A549 (cell line): ENCODE measurements around the gene ANKRD1. TPM values are rescaled to one million over a fixed set of nuclear protein-coding genes. Genes with fewer than 3 reads are reported as not detected.

Source experiments
- ATAC-seq, 2 experiments: fragments of 200-7000 bp in 1 of 2; fragments of >200 bp in 1 of 2; cut with Nextera tagmentation in 1 of 2; cut with Tn5 transposase in 1 of 2; 3 replicates each; pipeline versions ENCODE4 v1.8.0 to v1.9.1; 2018 to 2020; ENCODE audit warnings: mild to moderate bottlenecking in 1 of 2, moderate library complexity in 1 of 2
- CTCF ChIA-PET: fragments of 300-600 bp; sonication (Branson Sonifier 250); formaldehyde crosslinking; extraction: SDS; loops from one replicate; lab custom pipeline; 2021; ENCODE audit warnings: antibody characterized with exemption, inconsistent platforms; lab: Yijun Ruan, JAX
- POLR2A ChIA-PET: fragments of 350-600 bp; formaldehyde crosslinking; extraction: SDS; loops from one replicate; lab custom pipeline; 2021; ENCODE audit warnings: antibody characterized with exemption, inconsistent platforms; lab: Yijun Ruan, JAX
- DNase-seq, 2 experiments: peaks; one replicate each; pipeline versions ENCODE4 v3.0.0 to v3.0.0-alpha.2; 2011 to 2016; ENCODE audit warnings: low read depth in 1 of 2, low spot score in 1 of 2
- FAIRE-seq: peaks from 2 replicates; lab custom pipeline; 2011; peaks lifted over from hg19 to GRCh38; lab: Jason Lieb, UNC
- H3K27ac ChIP-seq, 2 experiments: fragments of >200 bp; sonication (Bioruptor Twin); formaldehyde crosslinking; 3 replicates each; pipeline ENCODE4 v1.5.1; 2016 to 2017
- H3K4me1 ChIP-seq: fragments of >200 bp; sonication (Bioruptor Twin); formaldehyde crosslinking; 3 replicates; pipeline ENCODE4 v1.6.1; 2016
- H3K4me2 ChIP-seq: fragments of >200 bp; sonication (Bioruptor Twin); formaldehyde crosslinking; 3 replicates; pipeline ENCODE4 v1.6.1; 2016
- H3K4me3 ChIP-seq: fragments of >200 bp; sonication (Bioruptor Twin); formaldehyde crosslinking; 3 replicates; pipeline ENCODE4 v1.5.1; 2016
- H3K9me3 ChIP-seq: fragments of >200 bp; sonication (Bioruptor Twin); formaldehyde crosslinking; 3 replicates; pipeline ENCODE4 v1.6.1; 2016
- CHD2 ChIP-seq: fragments of 150-350 bp; IDR thresholded peaks from 2 replicates; pipeline ENCODE4 v1.6.1; 2014; ENCODE audit warnings: low read length; ENCODE audit not compliant: partially characterized antibody
- ESRRA ChIP-seq: fragments of 150-350 bp; IDR thresholded peaks from 2 replicates; pipeline ENCODE4 v1.6.1; 2014; ENCODE audit warnings: mild to moderate bottlenecking, low read length, borderline replicate concordance
- FOSB ChIP-seq: fragments of 250-450 bp; sonication (Bioruptor Pico); IDR thresholded peaks from 2 replicates; pipeline ENCODE4 v1.5.0; 2020; ENCODE audit warnings: mild to moderate bottlenecking, moderate library complexity
- GATA3 ChIP-seq: IDR thresholded peaks from 2 replicates; pipeline ENCODE4 v1.6.1; 2012; ENCODE audit warnings: borderline replicate concordance
- HEYL ChIP-seq: fragments of 250-450 bp; sonication (Bioruptor Pico); IDR thresholded peaks from 2 replicates; pipeline ENCODE4 v1.8.0; 2021; ENCODE audit warnings: mild to moderate bottlenecking, moderate library complexity
- PHF8 ChIP-seq: fragments of 200-600 bp; sonication (generic); IDR thresholded peaks from 2 replicates; pipeline ENCODE4 v1.6.1; 2016; ENCODE audit warnings: low read depth, mild to moderate bottlenecking, antibody characterized with exemption, moderate library complexity, borderline replicate concordance
- POLR2A ChIP-seq: IDR thresholded peaks from 2 replicates; pipeline ENCODE4 v1.6.1; 2012; ENCODE audit warnings: mild to moderate bottlenecking, low read length
- RARB ChIP-seq: fragments of 250-450 bp; sonication (Bioruptor Pico); IDR thresholded peaks from 2 replicates; pipeline ENCODE4 v1.8.0; 2021; ENCODE audit warnings: mild to moderate bottlenecking, moderate library complexity
- RFX5 ChIP-seq: fragments of 450-650 bp; IDR thresholded peaks from 2 replicates; pipeline ENCODE4 v1.7.1; 2014; ENCODE audit warnings: antibody characterized with exemption, mild to moderate bottlenecking, moderate library complexity
- RNF2 ChIP-seq: fragments of 200-600 bp; sonication (generic); IDR thresholded peaks from 2 replicates; pipeline ENCODE4 v1.6.1; 2016; ENCODE audit warnings: low read depth, mild to moderate bottlenecking, antibody characterized with exemption, moderate library complexity, borderline replicate concordance
- TFCP2L1 ChIP-seq: fragments of 250-450 bp; sonication (Bioruptor Pico); IDR thresholded peaks from 2 replicates; pipeline ENCODE4 v1.5.0; 2021; ENCODE audit warnings: mild to moderate bottlenecking
- TP53 ChIP-seq: fragments of 250-450 bp; sonication (Bioruptor Pico); IDR thresholded peaks from 2 replicates; pipeline ENCODE4 v1.5.0; 2021; ENCODE audit warnings: mild to moderate bottlenecking, moderate library complexity
- ZFP36 ChIP-seq: fragments of 450-650 bp; IDR thresholded peaks from 2 replicates; pipeline ENCODE4 v1.6.1; 2014; ENCODE audit warnings: borderline replicate concordance; ENCODE audit not compliant: partially characterized antibody
- ZSCAN20 ChIP-seq: fragments of 250-450 bp; sonication (Bioruptor Pico); IDR thresholded peaks from 2 replicates; pipeline ENCODE4 v1.8.0; 2022; ENCODE audit warnings: mild to moderate bottlenecking, moderate library complexity
- WGBS: methylation state at CpG from one replicate; pipeline ENCODE4 v1.1.6; 2017; ENCODE audit errors: missing lambda C conversion rate; 5-methylcytosine and 5-hydroxymethylcytosine counted together
- polyA plus RNA-seq, 4 experiments: library from polyadenylated mRNA; depleted of rRNA in 3 of 4; stranded (reverse); fragments of >200 nt; fragmentation: RNase III in 1 of 4; extraction: RNeasy Plus Mini Kit Qiagen cat#74134 plus additional on column Dnase treatment in 1 of 4; gene quantifications; 2 replicates in 3 of 4; 3 replicates in 1 of 4; pipeline ENCODE4 v1.2.3, GENCODE V29; 2011 to 2017
- TF ChIP-seq, protein P1 (sequence below): fragments of 250-450 bp; sonication (Bioruptor Pico); IDR thresholded peaks from 2 replicates; pipeline ENCODE4 v1.5.0; 2020; ENCODE audit warnings: low read depth, mild to moderate bottlenecking, moderate library complexity
- TF ChIP-seq, protein P2 (sequence below): fragments of >200 bp; sonication (Bioruptor Twin); formaldehyde crosslinking; IDR thresholded peaks from 2 replicates; pipeline ENCODE4 v1.6.1; 2016
- TF ChIP-seq, protein P3 (sequence below): fragments of 200-600 bp; sonication (generic); IDR thresholded peaks from 2 replicates; pipeline ENCODE4 v1.6.1; 2016; ENCODE audit warnings: antibody characterized with exemption, mild to moderate bottlenecking, moderate library complexity
- TF ChIP-seq, protein P4 (sequence below): fragments of 250-450 bp; sonication (Bioruptor Pico); IDR thresholded peaks from 2 replicates; pipeline ENCODE4 v1.5.0; 2021; ENCODE audit warnings: mild to moderate bottlenecking, moderate library complexity, borderline replicate concordance
- TF ChIP-seq, protein P5 (sequence below): IDR thresholded peaks from 2 replicates; pipeline ENCODE4 v1.6.1; 2012; ENCODE audit warnings: low read depth, borderline replicate concordance

Gene ANKRD1
- polyA plus RNA-seq, 2 of the 4 experiments (the other 2 are of a cell fraction) = 10.7 to 17.1 TPM

DNA sequence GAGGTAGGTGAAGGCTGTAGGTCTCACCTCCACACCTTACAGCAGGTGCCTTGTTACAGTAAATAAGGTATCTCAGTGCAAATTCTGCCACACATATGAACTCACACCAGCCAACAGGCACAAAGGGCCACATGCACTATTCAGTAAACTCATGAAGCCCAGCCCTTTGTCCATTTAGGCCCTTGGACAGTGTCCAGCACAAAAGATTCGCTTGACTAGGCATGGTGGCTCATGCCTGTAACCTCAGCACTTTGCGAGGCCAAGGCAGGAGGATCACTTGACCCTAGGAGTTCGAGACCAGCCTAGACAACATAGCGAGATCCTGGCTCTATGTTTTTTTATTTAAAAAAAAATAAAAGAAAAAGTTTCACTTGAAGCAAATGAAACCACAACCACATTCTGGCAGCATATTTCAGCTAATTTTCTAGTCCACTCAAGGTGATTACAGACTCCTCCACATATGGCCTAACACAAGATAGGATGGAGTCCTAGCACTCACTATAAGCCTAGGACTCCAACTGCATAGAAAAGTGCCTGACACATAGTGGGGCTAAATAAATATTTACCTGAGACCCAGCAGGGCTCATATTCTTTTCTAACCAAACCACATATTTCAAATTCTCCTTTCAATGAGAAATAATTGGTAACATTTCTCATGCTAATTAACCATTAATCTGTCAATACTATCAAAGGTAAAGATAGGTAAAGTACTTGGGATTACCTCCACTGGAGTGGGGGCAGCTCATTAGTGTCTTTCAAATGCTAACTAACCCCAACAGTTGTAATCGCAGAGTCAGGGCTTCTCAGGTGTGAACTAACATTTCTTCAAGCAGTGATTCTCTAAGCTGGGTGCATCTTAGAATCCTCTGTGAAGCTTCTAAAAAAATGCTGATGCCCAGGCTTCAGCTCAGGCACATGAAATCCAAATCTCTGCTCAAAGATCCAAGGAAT lies 4.5 kb upstream of the ANKRD1 start:
- DNase-seq = no peak
- POLR2A ChIA-PET = no interaction called here
- Histone ChIP-seq H3K27ac (peak overlapping the region; percentile 32 to 40; a peak in 3 of 6 replicates), H3K4me3 (no peak overlapping the region), H3K4me2 (no peak overlapping the region), H3K9me3 (no peaks in the 10 kb centered on the region; the same call in 2 of the 3 replicates), H3K4me1 (peaks cover 40% of the 10 kb centered on the region)
- TF ChIP-seq, protein P1, sequence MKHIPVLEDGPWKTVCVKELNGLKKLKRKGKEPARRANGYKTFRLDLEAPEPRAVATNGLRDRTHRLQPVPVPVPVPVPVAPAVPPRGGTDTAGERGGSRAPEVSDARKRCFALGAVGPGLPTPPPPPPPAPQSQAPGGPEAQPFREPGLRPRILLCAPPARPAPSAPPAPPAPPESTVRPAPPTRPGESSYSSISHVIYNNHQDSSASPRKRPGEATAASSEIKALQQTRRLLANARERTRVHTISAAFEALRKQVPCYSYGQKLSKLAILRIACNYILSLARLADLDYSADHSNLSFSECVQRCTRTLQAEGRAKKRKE = no peak
- TF ChIP-seq, protein P2, sequence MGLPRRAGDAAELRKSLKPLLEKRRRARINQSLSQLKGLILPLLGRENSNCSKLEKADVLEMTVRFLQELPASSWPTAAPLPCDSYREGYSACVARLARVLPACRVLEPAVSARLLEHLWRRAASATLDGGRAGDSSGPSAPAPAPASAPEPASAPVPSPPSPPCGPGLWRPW = no peak
- TF ChIP-seq ESRRA (no peak), POLR2A (no peak), HEYL (CRISPR knock-in tag) (no peak), TFCP2L1 (CRISPR knock-in tag) (no peak), ZSCAN20 (CRISPR knock-in tag) (no peak)
- WGBS = 91% methylated on average over 5 of the region's 5 CpGs
- CTCF ChIA-PET = interaction anchor here (1.1 kb wide), 1 partner anchor 326 kb away, joined by 3 read pairs; no protein-coding TSS in a partner anchor
- no peak for ATAC-seq
- FAIRE-seq = no peak

DNA sequence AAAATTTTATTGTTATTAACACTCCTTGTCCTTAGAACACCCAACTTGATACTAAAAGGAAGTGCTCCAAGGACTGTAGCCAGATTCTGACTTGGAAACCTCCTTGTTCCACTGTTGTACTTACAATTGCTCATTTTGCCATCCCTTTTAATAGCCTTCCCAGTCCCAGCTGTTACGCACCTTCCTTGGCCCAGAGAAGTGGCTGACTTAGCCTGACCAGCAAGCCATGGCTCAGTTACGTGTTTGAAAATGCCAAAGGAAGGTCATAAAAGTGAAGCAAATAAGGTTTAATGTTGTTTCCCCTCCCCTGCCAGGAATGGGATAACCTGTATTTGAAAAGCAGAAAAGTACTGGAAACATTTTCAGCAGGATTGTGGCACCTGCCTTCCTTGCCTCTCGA lies 3.7 kb upstream of the ANKRD1 start:
- H3K4me3 ChIP-seq = no peak overlapping the region
- ChIA-PET CTCF (no interaction called here), POLR2A (no interaction called here)
- peaks cover 40% of the 10 kb centered on the region for H3K4me1 ChIP-seq
- no peak for FAIRE-seq
- H3K27ac ChIP-seq = peak overlapping the region; percentile 32 to 40; a peak in 2 of 6 replicates
- ATAC-seq = no peak
- TF ChIP-seq HEYL (CRISPR knock-in tag) = no peak
- TF ChIP-seq GATA3 = no peak
- no peak for TF ChIP-seq ZFP36
- TF ChIP-seq, protein P2 = no peak
- no peak for TF ChIP-seq TP53 (CRISPR knock-in tag)
- TF ChIP-seq, protein P3, sequence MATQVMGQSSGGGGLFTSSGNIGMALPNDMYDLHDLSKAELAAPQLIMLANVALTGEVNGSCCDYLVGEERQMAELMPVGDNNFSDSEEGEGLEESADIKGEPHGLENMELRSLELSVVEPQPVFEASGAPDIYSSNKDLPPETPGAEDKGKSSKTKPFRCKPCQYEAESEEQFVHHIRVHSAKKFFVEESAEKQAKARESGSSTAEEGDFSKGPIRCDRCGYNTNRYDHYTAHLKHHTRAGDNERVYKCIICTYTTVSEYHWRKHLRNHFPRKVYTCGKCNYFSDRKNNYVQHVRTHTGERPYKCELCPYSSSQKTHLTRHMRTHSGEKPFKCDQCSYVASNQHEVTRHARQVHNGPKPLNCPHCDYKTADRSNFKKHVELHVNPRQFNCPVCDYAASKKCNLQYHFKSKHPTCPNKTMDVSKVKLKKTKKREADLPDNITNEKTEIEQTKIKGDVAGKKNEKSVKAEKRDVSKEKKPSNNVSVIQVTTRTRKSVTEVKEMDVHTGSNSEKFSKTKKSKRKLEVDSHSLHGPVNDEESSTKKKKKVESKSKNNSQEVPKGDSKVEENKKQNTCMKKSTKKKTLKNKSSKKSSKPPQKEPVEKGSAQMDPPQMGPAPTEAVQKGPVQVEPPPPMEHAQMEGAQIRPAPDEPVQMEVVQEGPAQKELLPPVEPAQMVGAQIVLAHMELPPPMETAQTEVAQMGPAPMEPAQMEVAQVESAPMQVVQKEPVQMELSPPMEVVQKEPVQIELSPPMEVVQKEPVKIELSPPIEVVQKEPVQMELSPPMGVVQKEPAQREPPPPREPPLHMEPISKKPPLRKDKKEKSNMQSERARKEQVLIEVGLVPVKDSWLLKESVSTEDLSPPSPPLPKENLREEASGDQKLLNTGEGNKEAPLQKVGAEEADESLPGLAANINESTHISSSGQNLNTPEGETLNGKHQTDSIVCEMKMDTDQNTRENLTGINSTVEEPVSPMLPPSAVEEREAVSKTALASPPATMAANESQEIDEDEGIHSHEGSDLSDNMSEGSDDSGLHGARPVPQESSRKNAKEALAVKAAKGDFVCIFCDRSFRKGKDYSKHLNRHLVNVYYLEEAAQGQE = no peak
- TF ChIP-seq POLR2A = no peak
- no peak for TF ChIP-seq RARB (CRISPR knock-in tag)
- no peak for TF ChIP-seq TFCP2L1 (CRISPR knock-in tag)
- TF ChIP-seq, protein P4, sequence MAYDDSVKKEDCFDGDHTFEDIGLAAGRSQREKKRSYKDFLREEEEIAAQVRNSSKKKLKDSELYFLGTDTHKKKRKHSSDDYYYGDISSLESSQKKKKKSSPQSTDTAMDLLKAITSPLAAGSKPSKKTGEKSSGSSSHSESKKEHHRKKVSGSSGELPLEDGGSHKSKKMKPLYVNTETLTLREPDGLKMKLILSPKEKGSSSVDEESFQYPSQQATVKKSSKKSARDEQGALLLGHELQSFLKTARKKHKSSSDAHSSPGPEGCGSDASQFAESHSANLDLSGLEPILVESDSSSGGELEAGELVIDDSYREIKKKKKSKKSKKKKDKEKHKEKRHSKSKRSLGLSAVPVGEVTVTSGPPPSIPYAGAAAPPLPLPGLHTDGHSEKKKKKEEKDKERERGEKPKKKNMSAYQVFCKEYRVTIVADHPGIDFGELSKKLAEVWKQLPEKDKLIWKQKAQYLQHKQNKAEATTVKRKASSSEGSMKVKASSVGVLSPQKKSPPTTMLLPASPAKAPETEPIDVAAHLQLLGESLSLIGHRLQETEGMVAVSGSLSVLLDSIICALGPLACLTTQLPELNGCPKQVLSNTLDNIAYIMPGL (CRISPR knock-in tag) = no peak
- no peak for TF ChIP-seq RNF2
- no peak for TF ChIP-seq CHD2
- no peak for TF ChIP-seq PHF8
- TF ChIP-seq, protein P5, sequence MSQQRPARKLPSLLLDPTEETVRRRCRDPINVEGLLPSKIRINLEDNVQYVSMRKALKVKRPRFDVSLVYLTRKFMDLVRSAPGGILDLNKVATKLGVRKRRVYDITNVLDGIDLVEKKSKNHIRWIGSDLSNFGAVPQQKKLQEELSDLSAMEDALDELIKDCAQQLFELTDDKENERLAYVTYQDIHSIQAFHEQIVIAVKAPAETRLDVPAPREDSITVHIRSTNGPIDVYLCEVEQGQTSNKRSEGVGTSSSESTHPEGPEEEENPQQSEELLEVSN = no peak
- no peak for TF ChIP-seq FOSB (CRISPR knock-in tag)
- TF ChIP-seq RFX5 = no peak
- no peaks in the 10 kb centered on the region; the same call in 2 of the 3 replicates for H3K9me3 ChIP-seq
- DNase-seq = no peak
- no peak overlapping the region for H3K4me2 ChIP-seq
- 97% methylated on average over 3 of the region's 3 CpGs for WGBS
